Measurements from ENCODE around the gene TEX48.

The TEX48 gene, protein sequence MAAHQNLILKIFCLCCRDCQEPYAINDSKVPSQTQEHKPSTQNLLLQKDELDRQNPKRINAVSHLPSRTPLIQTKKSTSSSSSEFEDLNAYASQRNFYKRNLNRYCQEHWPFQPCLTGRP

DNA sequence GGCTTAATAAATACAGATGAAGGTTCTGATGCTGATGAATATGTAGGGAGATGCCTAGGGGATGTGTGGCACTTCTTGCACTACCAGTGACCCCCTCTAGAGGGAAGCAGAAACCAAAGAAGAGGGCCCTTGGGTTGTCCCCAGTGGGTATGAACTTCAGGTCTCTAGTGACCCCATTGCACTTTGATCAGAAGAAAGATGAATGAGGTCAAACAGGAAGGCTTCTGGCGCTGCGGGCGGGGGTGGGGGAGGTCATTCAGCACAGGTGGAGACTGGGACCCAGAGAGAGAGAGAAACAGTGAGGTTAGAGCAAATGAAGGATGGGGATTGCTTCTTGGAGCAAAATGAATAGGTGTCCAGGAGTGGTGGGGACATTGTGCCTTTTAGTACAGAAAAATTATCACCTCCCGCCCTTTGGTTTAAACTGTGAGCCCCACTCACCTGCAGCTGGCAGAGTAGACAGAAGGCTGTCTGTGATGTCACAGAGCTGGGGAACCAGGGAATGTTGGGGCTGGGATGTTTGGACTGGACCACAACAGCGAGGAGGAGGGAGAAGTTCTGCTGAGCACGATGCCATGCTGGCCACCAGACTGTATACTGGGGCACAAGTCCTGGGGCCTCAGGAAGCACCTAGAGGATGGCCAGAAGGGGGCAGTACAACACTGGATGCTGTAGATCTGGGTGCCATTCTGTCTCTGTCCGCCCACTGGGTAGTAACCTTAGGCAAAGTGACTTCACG, at the start of gene TEX48:
Gene TEX48 (minus strand): TSS at position 599 of the 739 bp plus-strand sequence. CDS start 10,469 bp downstream, outside the sequence.
- DNase-seq (ENCODE audit: low read depth) = peak; percentile 57

DNA sequence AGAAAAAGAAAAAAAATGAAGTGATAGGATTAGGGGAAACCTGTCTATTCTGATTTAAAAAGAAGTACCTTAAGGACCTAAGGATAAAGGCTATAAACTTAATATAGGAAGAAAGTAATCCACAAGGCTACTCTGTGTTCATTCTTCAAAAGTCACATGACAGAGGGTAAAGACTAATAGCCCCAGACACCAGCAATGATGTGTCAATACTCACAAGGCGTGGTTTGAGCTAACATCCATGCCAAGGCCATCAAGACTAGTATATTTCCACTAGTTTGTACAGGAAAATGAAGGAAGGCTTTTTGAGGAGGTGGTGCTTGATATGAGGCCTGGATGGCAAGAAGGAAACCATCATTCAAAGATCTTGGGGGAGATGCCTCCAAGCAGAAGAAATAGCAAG, 49.7 kb upstream of the TEX48 start:
- no peak for DNase-seq (ENCODE audit: low read depth)

DNA sequence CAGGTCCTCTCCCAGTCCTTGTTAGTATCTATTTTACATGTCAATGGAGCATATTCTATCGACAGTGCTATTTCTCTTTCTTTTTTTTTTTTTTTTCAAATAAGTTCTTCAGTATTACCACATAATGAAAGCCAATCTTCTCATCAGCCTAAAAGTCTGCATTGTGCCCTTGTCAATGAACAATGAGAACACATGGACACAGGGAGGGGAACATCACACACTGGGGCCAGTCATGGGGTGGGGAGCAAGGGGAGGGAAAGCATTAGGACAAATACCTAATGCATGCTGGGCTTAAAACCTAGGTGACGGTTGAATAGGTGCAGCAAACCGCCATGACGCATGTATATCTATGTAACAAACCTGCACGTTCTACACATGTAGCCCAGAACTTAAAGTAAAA, 47.7 kb upstream of the TEX48 start:
- no peak for DNase-seq (ENCODE audit: low read depth)

DNA sequence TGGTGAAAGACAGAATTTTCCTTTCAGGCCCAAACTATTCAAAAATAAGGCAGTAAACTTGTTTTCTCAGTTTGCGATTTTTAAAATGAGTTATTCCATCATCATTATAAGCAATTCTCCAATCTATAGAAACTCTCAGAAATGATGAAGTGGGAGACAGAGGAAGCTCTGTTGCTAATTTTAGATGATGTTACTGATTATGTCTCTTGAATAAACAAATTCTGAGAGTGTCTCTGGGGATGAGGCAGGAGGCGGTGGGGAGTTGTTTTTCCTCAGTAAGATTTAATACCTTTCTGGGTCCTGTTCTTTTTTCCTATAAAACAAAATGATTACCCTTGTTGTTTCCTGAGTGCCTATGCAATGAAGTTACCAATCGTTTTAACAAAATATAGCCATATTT, 43.9 kb upstream of the TEX48 start:
- DNase-seq (ENCODE audit: low read depth) = no peak

DNA sequence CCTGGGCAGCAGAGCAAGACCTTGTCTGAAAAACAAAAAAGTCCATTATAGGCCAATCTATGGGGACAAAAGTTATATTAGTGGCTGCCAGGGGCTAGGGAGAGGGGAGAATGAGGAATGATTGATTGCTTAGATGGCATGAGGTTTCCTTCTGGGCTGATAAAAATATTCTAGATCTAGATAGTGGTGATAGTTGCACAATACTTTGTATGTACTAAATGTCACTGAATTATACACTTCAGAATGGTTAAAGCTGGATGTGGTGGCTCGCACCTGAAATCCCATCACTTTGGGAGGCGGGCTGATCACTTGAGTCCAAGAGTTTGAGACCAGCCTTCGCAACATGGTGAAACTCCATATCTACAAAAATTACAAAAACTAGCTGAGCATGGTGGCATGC, 42.8 kb upstream of the TEX48 start:
- DNase-seq (ENCODE audit: low read depth) = no peak

DNA sequence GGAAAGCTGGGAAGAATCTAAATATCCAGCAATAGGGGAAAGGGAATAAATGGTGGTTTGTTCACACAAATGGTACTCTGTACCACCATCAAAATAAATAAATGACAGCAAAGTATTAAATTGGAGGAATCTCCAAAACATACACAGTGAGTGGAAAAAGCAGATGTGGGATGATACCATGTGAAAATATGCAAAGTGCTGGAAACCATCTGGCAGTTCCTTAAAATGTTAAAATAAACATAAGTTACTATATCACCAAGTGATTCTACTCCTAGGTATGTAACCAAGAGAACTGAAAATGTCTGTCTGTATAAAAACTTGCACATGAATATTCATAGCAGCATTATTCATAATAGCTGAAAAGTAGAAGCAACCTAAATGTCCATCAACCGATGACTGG, 41.9 kb upstream of the TEX48 start:
- no peak for DNase-seq (ENCODE audit: low read depth)

DNA sequence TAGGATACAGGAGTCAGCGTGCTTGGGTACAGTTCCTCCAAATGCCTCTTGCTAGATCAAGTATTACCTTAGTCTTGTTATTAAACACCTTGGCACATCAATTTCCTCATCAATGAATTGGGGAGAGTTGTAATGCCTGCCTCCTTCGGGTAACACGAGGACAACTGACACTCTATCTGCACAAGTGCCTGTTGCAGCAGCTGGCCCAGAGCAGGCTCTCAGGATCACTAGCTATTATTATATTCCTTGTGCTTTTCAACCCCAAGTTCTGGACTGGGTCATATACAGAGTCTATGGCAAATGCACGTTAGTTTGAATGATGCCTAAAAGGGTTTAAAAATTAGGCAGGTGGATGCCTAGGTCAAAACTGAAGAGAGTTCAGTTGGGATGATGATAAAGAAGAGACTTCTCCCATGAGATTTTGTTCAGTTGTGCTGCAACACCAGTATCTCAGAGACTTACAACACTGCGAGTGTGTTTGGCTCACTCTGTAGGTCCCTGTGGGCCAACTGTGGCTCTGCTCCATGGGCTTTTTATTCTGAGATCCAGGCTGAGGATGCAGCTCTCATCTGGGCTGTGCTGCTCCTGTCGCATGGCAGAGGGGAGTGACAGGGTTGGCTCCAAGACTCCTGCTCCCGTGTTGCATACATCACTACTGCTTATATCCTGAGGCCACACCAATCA, 41.1 kb upstream of the TEX48 start:
- no peak for DNase-seq (ENCODE audit: low read depth)

DNA sequence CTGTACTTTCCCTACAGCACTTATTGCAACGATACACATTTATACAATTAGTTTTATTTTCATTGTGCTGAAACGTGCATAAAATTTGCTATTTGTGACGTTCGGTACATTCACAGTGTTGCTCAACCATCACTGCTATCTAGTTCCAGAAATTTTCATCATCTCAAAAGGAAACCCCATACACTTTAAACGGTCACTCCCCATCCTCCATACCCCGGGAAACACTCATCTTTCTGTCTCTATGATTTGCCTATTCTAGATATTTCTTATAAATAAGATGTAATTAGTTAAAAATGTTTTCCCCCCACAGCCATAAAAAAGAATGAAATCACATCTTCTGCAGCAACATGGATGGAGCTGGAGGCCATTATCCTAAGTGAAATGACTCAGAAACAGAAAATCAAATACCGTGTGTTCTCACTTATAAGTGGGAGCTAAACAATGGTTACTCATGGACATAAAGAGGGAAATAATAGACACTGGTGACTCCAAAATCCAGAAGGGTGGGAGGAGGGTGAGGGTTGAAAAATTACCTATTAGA, 40.2 kb upstream of the TEX48 start:
- no peak for DNase-seq (ENCODE audit: low read depth)

DNA sequence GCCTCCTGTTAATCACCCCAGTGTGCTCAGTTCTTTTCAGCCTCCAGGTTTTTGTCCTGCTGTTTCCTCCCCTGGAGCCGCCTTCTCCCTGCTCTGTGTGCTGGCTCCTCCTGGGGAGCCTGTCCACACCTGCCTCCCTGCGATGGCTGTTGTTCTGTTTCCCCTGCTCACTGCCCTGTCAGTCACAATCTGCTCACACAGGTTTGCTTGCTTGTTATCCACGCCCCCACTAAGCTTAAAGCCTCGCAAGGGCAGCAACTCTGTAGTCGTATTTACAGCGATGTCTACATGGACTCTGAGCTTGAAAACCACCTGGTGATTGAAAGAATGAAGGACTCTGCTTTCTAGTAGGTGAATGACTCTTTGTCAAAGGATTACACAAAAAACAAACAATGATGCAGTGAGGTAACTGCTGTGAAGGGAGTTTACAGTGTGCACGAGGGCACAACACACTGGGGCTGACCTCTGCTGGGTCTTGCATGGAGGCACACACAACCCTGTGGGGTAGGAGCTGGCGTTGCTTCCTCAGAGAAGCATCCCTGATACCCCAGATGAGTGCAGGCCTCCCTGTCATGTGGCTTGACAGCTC, 39.6 kb upstream of the TEX48 start:
- no peak for DNase-seq (ENCODE audit: low read depth)

DNA sequence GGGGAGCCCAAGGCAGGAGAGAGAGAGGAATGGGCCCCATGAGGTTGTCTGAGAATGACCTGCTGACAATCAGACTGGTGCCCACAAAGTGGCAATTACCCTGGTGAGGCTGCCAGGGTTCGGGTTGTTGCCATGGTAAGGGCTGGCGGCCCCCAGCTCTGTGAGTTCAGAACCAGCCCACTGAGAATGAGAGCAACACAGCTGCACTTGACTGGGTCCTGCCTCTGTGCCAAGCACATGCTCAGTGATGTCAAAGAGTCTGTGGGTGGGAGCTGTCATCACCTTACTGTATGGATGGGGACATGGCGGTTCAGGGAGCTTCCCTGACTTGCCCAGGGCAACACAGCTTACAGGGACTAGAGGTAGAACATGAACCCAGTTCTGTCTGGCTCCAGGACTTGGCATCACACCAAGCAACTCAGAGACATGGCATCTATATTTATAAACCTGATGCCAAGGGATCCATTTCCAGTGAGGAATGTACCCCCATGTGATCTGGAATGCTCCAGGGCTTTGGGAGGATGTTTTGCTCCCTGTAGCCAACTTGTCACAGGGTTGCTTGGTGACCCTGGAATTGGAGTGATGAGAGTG, 38.2 kb upstream of the TEX48 start:
- DNase-seq (ENCODE audit: low read depth) = no peak

DNA sequence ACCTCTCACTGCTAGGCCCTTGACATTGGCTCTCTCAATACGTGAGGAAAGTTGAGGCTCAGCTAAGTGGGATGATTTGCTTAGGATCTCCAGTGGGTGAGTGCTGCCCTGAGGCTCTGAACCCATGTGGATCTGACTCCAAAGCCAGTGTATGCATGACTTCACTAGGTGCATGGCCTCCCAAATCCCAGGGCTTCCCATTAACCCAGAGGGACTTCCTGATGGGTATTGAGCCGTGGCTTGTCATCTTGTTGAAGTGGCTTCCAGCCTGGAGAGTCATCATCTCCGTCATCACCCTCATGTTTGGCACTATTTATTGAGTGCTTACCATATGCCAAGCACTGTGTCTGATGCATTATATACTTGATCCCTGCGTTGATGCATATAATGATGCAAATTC, 37.3 kb upstream of the TEX48 start:
- DNase-seq (ENCODE audit: low read depth) = no peak

DNA sequence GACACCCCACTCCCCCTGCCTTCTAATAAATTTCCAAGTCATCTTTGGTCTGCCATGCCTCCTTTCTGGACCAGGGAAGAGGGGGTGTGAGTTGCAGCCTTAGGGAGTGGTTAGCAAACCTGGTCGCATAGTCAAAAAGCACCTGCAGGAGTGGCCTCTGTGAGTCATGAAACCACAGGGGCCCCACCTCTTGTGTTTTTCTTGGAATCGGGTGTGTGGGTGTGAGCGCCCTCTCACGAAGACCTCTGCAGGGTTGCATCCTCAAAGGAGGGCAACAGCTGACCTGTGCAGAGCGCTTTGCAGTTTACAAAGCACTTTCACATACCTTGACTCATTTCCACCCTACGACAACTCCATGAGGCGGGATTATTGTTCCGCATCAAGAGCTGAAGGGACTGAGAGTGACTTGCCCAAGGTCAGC, 36.8 kb upstream of the TEX48 start:
- DNase-seq (ENCODE audit: low read depth) = peak; percentile 58

DNA sequence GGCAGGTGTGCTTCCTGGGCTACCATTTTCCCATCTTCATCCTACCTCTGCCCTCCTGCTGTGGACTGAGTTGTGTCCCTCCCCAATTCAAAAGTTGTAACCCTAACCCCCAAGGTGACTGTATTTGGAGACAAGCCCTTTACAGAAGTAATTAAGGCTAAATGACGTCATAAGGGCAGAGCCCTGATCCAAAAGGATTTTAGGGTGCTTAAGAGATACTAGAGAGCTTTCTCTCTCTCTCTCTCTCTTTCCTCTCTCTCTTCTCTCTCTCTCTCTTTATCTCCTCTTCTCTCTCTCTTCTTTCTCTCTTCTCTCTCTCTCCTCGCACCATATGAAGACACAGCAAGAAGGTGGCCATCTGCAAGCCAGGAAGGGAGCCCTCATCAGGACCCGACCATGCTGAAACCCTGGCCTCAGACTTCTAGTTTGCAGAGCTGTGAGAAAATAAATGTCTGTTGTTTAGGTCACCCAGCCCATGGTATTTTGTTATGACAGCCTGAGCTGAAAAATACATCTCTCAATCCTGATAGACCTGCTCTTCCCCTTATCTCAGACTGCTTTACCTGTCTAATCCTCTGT, 36.0 kb upstream of the TEX48 start:
- DNase-seq (ENCODE audit: low read depth) = no peak

DNA sequence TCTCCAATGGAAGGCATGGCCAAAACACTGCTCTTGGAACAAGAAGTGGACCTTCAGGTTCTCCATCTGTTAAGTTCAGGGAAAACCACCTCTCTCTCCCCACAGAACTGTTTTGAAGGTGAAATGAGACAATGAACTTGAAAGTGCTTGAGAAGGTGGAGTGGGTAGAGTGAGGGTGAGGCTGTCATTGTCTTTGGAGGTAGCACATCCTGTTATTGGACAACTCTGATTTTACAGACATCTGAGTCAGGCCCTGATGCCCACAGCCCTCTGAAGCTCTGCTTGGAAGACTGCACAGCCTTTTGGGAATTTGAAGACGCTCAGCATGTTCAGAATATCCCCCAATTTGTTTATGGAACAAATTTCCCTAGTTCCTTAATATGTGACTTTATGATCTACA, 27.6 kb upstream of the TEX48 start:
- DNase-seq (ENCODE audit: low read depth) = no peak

DNA sequence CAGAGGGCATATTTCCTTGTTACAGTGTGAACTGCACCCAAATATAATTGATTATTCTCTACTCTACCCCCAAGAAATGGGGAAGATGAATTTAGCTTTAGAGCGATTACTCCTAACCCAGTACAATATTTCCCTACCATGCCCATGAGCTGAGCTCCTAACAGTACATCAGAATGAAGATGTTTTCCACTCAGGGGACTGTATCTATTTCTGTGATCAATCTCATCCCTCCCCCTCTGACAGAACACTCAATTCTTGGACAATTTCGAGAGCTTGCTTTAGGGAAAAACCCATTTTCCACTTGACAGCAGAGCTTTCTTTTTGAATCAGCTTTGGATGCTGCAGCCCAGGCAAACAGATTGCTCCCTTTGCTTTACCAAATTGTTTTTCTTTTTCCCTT, 24.7 kb upstream of the TEX48 start:
- no peak for DNase-seq (ENCODE audit: low read depth)

DNA sequence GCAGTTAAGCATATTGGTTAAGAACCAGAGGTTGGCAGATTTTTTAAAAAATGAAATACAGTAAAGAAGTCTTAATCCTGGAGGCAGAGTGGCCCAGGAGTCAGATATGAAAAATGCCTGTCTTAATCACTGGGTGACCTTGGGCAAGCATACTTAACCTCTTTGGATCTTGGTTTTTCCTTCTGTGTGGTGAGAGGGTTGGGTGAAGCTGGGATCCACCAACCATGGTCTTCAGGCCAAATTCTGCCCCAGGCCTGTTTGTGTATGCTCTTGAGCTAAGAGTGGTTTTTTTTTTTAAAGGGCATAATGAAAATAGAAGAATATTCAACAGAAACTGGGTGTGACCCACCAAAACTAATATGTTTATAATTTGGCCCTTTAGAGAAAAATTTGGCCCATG, 20.0 kb upstream of the TEX48 start:
- DNase-seq (ENCODE audit: low read depth) = no peak

DNA sequence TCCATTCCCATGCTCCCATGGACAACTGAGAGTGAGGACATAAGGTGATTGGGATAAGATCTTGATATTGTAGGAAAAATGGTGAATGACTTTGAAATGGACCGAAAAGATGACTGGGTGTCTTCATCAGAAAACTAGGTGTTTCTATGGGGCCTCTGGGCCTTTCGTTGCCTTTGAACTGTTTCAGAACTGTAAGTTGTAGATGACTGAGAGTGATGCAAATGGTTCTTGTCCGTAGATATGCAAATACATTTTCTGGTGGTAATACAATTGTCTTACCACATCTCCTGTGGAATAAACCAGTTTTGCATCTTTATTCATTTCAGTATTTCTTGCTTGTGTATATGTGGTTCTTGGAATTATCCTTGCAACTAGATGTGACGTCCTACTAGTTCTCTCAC, 16.0 kb upstream of the TEX48 start:
- no peak for DNase-seq (ENCODE audit: low read depth)

DNA sequence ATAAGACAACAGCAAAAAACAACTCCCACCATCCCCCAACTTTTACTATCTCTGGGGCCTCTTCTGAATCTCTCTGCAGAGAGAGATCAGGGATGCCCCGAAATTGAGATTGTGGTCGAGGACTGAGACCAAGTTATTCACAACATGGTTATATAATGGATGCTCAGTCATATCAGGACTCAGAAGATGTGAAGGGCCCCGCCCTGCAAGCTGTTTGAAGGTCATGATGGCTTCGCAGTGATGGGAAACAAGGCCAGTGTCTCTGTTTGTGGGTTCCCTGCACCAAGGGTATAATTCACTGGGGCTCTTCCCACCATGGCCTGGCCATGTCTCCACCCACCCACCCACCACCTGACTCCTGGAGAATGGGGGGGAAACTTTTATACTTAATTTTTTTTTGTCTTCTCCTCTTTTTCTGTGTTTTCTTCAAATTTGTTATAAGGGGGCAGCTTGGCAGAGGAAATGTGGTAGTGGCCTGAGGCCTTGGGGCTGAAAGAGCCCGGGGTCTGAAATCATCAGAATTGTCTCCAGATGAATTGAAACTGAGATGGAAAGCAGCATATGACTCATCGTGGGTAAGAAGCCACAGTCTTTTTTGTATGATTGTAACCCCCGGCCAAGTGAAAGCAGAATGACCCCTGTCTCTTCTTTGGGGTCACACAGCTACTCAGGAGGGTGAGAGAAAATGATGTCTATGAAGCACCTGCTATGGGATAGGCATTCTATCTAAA, 15.0 kb upstream of the TEX48 start:
- DNase-seq (ENCODE audit: low read depth) = no peak

DNA sequence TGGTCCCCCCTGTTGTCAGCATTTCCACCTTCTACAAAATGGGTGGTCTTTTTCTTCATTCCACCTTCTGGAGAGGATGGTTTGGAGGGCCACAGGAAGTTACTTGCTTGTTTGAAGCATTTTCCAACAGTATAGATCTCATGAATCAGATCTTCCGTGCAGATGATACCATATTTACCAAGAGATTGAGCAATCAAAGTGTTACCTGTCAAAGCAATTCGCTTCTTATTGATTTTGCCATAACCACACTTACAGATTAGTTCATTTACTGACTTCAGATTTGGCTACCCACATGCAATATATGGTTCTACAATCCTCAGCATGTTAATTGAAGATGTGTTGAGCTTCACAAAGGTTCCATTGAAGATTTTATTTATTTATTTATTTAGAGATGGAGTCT, 14.0 kb upstream of the TEX48 start:
- no peak for DNase-seq (ENCODE audit: low read depth)

DNA sequence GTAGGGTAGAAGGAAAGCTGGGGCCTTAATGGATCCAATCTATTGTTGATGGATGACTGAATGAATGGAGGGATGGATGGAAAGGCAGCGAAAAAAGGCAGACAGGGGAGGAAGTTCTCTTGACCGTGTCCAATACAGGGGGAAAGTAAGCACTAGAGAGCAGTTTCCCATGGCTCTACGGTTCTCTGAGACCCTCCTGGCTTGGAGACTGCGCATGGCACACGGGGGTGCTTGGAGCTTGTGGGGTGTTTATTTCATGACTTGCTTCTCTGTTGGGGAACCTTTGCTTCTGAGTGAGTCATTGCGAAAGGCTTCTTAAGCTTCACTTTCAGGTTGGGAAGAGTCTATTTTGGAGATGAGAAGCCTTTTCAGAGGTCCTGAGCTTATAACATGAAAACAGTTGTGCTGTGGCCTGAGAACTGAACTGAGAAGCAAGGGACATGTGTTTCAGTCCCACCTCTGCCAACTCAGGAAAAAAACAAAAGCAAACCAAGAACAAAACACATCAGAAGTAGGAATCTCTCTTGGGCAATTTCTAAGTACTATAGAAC, 12.8 kb upstream of the TEX48 start:
- DNase-seq (ENCODE audit: low read depth) = no peak

DNA sequence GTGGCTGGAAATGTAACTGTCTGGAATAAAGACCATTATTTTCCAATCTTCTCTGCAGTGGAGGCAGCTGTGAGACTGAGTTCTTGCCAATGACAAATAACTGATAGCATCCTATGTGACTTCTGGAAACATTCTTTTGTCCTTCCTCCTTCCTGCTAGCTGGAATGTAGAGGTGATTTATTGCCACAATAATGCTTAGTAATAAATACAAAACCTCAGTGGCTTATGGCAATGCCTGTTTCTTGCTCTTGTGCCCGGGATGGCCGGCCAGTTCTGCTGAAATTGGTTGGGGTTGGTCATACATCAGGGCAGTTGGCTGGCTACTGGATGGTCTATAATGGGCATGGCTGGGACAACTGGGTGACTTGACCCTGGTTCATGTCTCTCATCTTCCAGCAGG, 12.2 kb upstream of the TEX48 start:
- no peak for DNase-seq (ENCODE audit: low read depth)

All from T-helper 22 cell (primary cell).